Cortex of kidney (tissue), 1 donor: ENCODE data around the gene MNDA.

Experiments
- DNase-seq: peaks from one replicate; lab custom pipeline; 2025; lab: John Stamatoyannopoulos, UW

The MNDA gene

GRCh38 chr1:158830904-158831507 is at the start of gene MNDA:
TSS of gene MNDA (plus strand) at chr1:158831351. CDS start at chr1:158842154, 10,803 bp downstream.
- no peak for DNase-seq

DNA sequence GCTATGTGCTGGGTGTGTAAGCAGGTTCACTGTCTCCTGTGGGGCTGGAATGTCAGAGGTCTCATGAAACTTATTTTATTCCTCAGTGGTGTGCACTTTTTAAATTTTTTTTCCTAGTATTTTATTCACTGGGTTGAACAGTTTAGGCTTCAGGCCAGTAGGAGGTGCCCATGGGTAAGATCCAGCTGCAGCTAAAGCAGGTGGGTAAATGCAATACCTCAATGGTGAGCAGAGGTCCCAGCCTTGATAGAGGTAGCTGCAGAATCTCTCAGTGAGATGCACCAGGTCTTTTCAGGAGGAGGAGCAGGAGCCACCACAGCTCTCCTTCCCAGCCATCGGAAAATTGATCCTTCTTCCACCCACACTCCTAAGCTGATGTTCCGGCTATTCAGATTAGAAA is 37.5 kb upstream of the MNDA start:
- DNase-seq, result no peak

- DNase-seq, result no peak
These were observed 36.9 kb upstream of the MNDA start for GRCh38 chr1:158794247-158794646.

DNA sequence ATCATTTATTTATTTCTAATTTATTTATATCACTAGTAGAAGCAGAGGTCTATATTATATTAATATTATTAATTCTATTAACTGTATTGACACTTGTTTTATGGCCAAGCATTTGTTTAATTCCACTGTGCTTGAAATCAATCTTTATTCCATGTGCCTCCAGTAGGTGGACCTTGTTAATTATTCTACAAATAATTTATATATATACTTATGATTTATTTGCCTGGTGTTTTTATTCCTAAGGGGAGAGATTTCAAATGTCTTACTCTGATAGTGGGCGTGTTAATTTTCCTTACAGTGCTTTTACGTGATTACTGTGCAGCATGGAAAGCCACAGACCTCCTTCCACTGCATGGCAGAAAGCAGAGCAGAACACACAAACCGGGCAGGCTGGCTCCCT is 32.6 kb upstream of the MNDA start:
- no peak for DNase-seq

DNA sequence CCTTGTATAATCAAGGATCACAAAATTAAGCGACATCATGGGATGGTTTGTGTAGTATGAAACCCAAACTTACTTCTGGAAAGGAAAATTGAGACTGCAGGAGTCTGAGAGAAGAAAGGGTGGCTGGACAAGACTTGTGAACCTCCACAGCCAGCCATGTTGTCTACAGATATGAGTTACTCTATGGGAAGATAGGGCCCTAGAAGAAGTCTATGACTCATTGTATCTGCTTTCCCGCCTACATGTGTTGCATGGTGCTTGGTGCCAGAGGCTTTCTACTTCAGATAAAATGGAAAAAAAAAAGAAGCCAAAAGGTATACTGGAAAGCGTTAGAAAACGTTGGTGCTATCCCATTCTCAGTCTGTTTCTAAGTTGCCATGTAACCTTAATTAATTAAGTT is 31.5 kb upstream of the MNDA start:
- no peak for DNase-seq

DNA sequence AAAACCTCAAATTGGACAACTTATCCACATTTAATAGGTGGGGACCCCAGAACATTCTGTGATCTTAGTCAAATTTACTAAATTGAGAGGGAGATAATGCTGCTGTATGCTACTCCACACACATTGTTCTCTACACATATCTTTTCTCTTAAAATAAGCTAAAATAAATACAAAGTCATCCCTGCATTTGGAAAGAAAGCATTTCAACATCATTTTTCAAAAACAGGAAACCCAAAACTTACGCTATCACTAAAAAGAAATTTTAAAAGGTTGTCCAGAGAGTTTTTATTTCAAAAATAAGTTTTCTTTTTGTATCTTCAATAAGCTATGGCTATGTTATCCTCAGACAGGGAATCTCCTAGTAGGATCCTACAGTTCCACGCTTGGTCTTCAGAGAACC is 30.6 kb upstream of the MNDA start:
- no peak for DNase-seq

- no peak for DNase-seq
These were observed 29.8 kb upstream of the MNDA start for GRCh38 chr1:158801396-158801795.

- no peak for DNase-seq
These were observed 27.5 kb upstream of the MNDA start for GRCh38 chr1:158803678-158804077.

- DNase-seq, result no peak
These were observed 24.1 kb upstream of the MNDA start for GRCh38 chr1:158806916-158807536.

GRCh38 chr1:158809256-158809655 is 21.9 kb upstream of the MNDA start:
- no peak for DNase-seq

- DNase-seq, result no peak
These were observed 21.3 kb upstream of the MNDA start for GRCh38 chr1:158809862-158810261.

GRCh38 chr1:158810311-158810710 is 20.8 kb upstream of the MNDA start:
- no peak for DNase-seq

- no peak for DNase-seq
These were observed 18.8 kb upstream of the MNDA start for GRCh38 chr1:158812336-158812735.

DNA sequence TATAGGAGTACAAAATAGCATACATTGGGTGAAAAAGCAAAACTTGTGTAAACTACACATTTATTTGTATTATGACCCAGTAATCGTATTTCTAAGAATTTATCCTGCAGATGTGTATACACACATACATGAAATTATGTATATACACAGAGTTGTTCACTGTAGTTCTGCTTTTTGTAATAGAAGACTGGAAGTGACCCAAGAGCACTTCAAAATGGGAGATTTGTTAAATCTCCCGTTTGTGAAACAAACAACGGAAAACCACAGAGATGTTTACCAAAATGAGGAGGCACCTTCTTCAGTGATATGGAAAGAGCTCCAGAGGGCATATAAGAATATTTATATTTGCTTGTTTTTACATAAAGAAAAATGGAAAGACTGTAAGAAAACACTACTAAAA is 18.0 kb upstream of the MNDA start:
- no peak for DNase-seq

DNA sequence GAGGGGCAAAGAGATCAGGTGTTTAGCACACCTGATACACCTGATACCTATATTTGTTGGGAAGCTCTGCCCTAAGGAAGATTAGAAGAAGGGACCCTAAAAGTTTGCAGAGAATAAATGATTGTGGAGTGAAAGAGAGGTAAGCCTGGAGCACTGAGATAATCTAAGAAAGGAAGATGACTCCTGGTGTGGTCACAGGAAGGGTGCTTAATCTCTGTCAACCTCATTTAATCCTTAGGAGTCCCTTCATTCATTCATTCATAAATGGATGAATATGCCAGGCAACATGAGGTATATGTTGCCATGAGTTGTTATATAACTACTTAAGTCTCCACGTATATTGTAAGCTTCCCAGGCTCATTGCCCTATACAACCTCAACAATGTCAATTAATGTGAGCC is 16.2 kb upstream of the MNDA start:
- DNase-seq, result no peak

DNA sequence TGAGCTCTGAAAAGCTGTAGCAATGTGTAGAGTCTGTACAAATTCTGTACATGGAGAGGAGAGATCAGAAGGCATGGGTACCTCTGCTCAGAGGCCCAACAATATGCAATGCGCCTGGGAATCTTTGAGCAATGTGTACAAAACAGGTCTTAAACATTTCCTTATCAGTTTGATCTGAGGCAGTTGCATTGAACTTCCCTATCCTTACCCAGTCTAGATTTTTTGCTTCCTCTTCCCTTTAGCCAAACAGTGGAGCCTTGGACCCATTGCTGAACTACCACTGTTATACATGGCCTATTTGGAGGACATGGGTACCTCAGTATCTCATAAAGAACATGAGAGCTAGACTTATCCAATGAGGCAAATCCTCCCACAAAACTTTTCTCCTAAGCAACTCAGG is 12.6 kb upstream of the MNDA start:
- DNase-seq, result no peak

DNA sequence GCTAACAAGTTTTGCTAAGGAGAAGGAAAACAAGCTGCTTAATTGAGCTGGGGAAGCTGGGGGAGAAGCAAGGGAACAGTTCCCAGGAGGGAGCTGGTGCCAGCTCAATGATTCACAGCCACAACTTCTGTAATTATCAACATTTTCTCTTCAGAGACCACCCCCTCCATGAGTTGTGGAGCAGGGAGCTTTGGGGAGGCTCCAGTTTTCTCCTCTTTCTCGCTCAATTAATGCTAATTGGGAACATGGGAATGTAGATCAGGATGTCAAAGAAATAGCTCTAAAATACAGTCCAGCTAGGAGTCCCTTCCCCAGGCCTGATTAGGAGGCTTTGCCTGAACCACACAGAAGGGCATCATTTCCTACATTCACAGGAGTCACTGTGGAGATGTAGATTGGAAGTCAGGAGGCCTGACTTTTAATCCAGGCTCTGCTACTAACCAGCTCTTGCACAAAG is 12.1 kb upstream of the MNDA start:
- no peak for DNase-seq

GRCh38 chr1:158819461-158820443 is 11.4 kb upstream of the MNDA start:
- no peak for DNase-seq

GRCh38 chr1:158821723-158822122 is 9.4 kb upstream of the MNDA start:
- no peak for DNase-seq

DNA sequence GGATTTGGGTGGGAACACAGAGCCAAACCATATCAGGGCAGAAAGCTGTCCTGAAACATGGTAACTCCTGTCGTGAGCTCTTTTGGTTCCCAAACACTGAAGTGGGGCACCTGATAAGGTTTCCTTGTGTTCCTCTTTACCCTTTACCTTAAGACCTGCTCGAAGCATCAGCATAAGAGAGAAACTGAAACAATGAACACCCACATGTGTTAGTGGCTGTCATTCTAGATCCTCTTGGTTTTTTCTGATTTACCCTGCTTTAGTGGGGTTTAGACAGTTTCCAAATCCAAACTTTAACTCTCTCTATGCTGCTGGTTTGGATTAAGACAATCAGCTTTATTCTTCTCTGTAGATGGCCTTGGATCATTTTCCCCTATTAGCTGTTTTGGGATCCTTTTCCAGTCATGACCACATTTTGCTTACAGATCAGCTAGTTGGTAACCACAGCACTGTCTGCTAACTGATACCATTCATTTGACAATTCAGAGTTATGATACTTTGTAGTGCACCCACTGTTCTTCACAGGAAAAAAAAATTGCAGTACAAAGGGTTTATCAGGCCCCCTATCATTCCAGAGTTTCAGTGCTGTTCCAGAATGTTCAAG is 975 bp upstream of the MNDA start:
- DNase-seq, result no peak

DNA sequence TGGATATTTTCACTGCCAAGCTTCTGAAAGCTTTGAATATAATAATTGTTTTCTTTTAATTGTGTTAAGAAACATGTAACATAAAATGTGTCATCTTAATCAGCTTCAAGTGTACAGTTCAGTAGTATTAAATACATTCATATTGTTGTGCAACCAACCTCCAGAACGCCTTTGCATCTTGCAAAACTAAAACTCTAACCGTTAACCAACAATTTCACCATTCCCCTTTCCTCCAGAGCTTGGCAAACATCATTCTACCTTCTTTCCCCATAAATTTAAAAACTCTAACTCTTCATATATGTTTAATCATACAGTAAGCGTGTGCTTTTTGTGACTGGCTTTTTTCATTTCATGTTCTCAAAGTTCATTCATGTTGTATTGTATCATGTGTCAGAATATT is 2.1 kb downstream of the MNDA start:
- no peak for DNase-seq

DNA sequence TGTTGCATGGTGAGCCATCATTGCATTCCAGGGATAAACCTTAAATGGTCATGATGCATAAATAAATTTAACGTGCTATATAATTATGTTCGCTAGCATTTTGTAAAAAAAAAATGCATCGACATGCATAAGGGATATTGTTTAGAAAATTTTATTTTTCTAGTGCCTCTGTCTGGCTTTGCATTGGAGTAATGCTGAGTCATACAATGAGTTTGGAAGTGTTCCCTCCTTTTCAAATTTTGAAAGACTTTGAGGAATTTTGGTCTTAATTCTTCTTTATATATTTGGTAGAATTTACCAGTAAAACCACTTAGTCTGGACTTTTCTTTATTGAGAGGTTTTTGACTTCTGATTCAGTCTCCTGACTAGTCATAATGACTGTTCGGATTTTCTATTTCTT is 4.9 kb downstream of the MNDA start:
- no peak for DNase-seq
